PC-3 (cell line): ENCODE data around the gene NAP1L1. TPM values are rescaled to one million over a fixed set of nuclear protein-coding genes. Genes with fewer than 3 reads are reported as not detected.

Experiments
- ATAC-seq: fragments of 200-7000 bp; cut with Tn5 transposase; 2 replicates; pipeline ENCODE4 v1.9.1; 2020; ENCODE audit warnings: mild to moderate bottlenecking, moderate library complexity
- BruUV-seq: library from RNA; stranded (reverse); fragments of 400-500 nt; replicated peaks from 2 replicates; lab custom pipeline; 2021; lab: Mats Ljungman, UMichigan
- CTCF ChIA-PET: fragments of 300-600 bp; sonication (Branson Sonifier 250); formaldehyde crosslinking; loops from one replicate; lab custom pipeline; 2022; ENCODE audit warnings: antibody characterized with exemption; lab: Charles Lee
- POLR2A ChIA-PET: fragments of 300-600 bp; sonication (Branson Sonifier 250); formaldehyde crosslinking; loops from one replicate; lab custom pipeline; 2022; ENCODE audit warnings: antibody characterized with exemption; ENCODE audit not compliant: unreplicated experiment; lab: Charles Lee
- DNase-seq: peaks from one replicate; pipeline ENCODE4 v3.0.0-alpha.2; 2015
- H2AFZ ChIP-seq: fragments of 300-600 bp; sonication (generic); 2 replicates; pipeline ENCODE4 v1.6.0; 2016; ENCODE audit warnings: antibody characterized with exemption, low read length
- H3F3A ChIP-seq: fragments of 300-600 bp; sonication (generic); one replicate; pipeline ENCODE4 v1.6.0; 2017; ENCODE audit warnings: antibody characterized with exemption, low read length, control low read depth, mild to moderate bottlenecking; ENCODE audit not compliant: unreplicated experiment
- H3K27ac ChIP-seq: fragments of 300-600 bp; sonication (generic); 2 replicates; pipeline ENCODE4 v1.5.1; 2016; ENCODE audit warnings: mild to moderate bottlenecking, low read length
- H3K27me3 ChIP-seq: fragments of 300-600 bp; sonication (generic); 2 replicates; pipeline ENCODE4 v1.6.1; 2016; ENCODE audit warnings: low read length, mixed read lengths
- H3K36me3 ChIP-seq: fragments of 300-600 bp; sonication (generic); 2 replicates; pipeline ENCODE4 v1.6.1; 2016; ENCODE audit warnings: low read depth, mixed run types, low read length, mixed read lengths
- H3K4me1 ChIP-seq: fragments of 300-600 bp; sonication (generic); 2 replicates; pipeline ENCODE4 v1.5.1; 2016; ENCODE audit warnings: low read length; ENCODE audit not compliant: insufficient read depth
- H3K4me2 ChIP-seq: fragments of 300-600 bp; sonication (generic); 2 replicates; pipeline ENCODE4 v1.6.0; 2016; ENCODE audit warnings: low read length
- H3K4me3 ChIP-seq: fragments of 300-600 bp; sonication (generic); 2 replicates; pipeline ENCODE4 v1.5.1; 2016; ENCODE audit warnings: mild to moderate bottlenecking, low read length, mixed read lengths
- H3K79me2 ChIP-seq: fragments of 300-600 bp; sonication (generic); 2 replicates; pipeline ENCODE4 v1.6.1; 2017; ENCODE audit warnings: low read length, mixed read lengths
- H3K9ac ChIP-seq: fragments of 300-600 bp; sonication (generic); 2 replicates; pipeline ENCODE4 v1.6.0; 2016; ENCODE audit warnings: mild to moderate bottlenecking, low read length
- H3K9me2 ChIP-seq: fragments of 300-600 bp; sonication (generic); replicated peaks from 2 replicates; pipeline ENCODE4 v1.6.1; 2016; ENCODE audit warnings: mixed run types, low read length, mixed read lengths
- H3K9me3 ChIP-seq: fragments of 300-600 bp; sonication (generic); 2 replicates; pipeline ENCODE4 v1.6.1; 2016; ENCODE audit warnings: low read length, mixed read lengths
- H4K20me1 ChIP-seq: fragments of 300-600 bp; sonication (generic); 2 replicates; pipeline ENCODE4 v1.6.1; 2016; ENCODE audit warnings: low read length, mixed read lengths
- EZH2 ChIP-seq: fragments of 300-600 bp; sonication (generic); IDR thresholded peaks from one replicate; pipeline ENCODE4 v1.6.1; 2017; ENCODE audit warnings: antibody characterized with exemption, mild to moderate bottlenecking, low read length; ENCODE audit not compliant: unreplicated experiment
- EZH2phosphoT487 ChIP-seq: fragments of 300-600 bp; sonication (generic); IDR thresholded peaks from 2 replicates; pipeline ENCODE4 v1.6.1; 2018; ENCODE audit warnings: mild to moderate bottlenecking, antibody characterized with exemption, low read length, borderline replicate concordance
- intact Hi-C: fragments of 100-400 bp; cut with micrococcal nuclease; formaldehyde crosslinking; loops from 2 replicates; pipeline ENCODE4 v1.9.0; 2023
- total RNA-seq: library from RNA; depleted of rRNA; stranded (reverse); fragments of >200 nt; gene quantifications from 2 replicates; pipeline ENCODE4 v1.2.3, GENCODE V29; 2014
- TF ChIP-seq, protein P1 (sequence below): fragments of 300-600 bp; sonication (generic); conservative IDR thresholded peaks from 2 replicates; pipeline ENCODE4 v1.5.1; 2017; ENCODE audit warnings: antibody characterized with exemption, low read depth, mild to moderate bottlenecking, low read length

NAP1L1 gene
- total RNA-seq, 1 experiment from 2014 or later = 200 TPM

DNA sequence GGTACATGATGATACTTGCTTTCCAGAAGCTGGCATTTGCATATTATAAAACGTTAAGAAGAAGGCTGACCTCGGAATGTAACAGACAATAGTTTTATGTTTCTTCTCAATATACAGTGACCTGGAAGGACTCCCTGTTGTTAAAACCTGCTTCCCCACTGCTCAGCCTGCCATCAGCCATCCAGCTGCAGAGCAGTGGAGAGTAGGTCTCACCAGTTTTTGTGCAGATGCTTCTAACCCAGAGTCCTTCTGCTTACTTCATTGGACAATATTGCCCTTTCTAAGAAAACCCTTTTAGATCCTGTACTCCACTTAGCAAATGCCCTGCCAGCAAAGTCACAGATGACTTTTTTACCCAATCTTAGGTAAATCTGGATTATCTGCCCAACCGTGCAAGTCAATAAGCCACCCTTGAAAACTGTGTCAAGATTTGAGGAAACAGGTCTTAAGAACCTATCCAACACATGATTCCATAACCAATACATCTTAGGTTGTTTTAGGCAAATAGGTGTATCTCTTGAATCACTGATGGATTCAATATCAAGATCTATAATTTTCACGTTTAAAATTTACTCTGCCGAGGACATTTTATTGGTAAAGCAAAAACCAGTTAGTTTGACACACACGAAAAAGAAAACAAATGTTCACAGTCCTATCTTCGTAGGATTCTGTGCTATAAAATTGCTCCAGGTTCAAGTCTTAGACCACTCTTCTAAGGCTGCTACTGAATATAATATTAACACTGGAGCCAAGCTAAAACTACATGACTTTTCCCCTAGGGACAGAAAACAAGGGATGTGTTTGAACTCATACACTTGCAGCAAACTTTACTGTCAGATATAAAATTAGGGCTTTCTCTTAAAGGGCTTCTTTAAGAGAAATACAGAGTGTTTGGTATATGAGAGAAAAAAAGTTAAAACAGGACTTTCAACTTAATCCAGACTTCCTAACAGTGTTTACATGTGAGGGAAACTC is 58.6 kb downstream of the NAP1L1 start:
- ChIA-PET POLR2A (interaction anchor here (0.7 kb wide), 1 partner anchor 73 kb away, joined by 3 read pairs; no protein-coding TSS in a partner anchor), CTCF (interaction anchor here (0.5 to 0.7 kb wide), 4 partner anchors 22 to 466 kb away, joined by 3 to 4 read pairs (median 3); no protein-coding TSS in a partner anchor)
- no peak overlapping the region for H2AFZ ChIP-seq
- DNase-seq (peak; percentile 56), ATAC-seq (peak; percentile 16)
- H3K4me2 ChIP-seq = peak overlapping the region; percentile 93
- H3K36me3 ChIP-seq = peaks cover 32% of the 10 kb centered on the region
- H3K9ac ChIP-seq = 0 out of 2 replicates have a peak overlapping the region, but pooled peaks have one; percentile 6
- H3K9me2 ChIP-seq = no peaks in the 10 kb centered on the region
- intact Hi-C loops = loop anchor here (5.0 kb wide), 1 partner anchor 259 kb away; no protein-coding TSS in a partner anchor
- H3K9me3 ChIP-seq = no peaks in the 10 kb centered on the region
- BruUV-seq = no TSS peak
- peaks cover 46% of the 10 kb centered on the region for H3K79me2 ChIP-seq
- H3F3A ChIP-seq = peaks cover 67% of the 10 kb centered on the region
- H3K27ac ChIP-seq = peak overlapping the region; percentile 94
- H3K27me3 ChIP-seq = no peaks in the 10 kb centered on the region
- H3K4me3 ChIP-seq = peak overlapping the region; percentile 97; the same call in 1 of the 2 replicates
- peaks cover 33% of the 10 kb centered on the region for H4K20me1 ChIP-seq
- peaks cover 55% of the 10 kb centered on the region for H3K4me1 ChIP-seq
- no peak for TF ChIP-seq EZH2phosphoT487
- TF ChIP-seq EZH2 = no peak
- TF ChIP-seq, protein P1, sequence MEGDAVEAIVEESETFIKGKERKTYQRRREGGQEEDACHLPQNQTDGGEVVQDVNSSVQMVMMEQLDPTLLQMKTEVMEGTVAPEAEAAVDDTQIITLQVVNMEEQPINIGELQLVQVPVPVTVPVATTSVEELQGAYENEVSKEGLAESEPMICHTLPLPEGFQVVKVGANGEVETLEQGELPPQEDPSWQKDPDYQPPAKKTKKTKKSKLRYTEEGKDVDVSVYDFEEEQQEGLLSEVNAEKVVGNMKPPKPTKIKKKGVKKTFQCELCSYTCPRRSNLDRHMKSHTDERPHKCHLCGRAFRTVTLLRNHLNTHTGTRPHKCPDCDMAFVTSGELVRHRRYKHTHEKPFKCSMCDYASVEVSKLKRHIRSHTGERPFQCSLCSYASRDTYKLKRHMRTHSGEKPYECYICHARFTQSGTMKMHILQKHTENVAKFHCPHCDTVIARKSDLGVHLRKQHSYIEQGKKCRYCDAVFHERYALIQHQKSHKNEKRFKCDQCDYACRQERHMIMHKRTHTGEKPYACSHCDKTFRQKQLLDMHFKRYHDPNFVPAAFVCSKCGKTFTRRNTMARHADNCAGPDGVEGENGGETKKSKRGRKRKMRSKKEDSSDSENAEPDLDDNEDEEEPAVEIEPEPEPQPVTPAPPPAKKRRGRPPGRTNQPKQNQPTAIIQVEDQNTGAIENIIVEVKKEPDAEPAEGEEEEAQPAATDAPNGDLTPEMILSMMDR = no peak

DNA sequence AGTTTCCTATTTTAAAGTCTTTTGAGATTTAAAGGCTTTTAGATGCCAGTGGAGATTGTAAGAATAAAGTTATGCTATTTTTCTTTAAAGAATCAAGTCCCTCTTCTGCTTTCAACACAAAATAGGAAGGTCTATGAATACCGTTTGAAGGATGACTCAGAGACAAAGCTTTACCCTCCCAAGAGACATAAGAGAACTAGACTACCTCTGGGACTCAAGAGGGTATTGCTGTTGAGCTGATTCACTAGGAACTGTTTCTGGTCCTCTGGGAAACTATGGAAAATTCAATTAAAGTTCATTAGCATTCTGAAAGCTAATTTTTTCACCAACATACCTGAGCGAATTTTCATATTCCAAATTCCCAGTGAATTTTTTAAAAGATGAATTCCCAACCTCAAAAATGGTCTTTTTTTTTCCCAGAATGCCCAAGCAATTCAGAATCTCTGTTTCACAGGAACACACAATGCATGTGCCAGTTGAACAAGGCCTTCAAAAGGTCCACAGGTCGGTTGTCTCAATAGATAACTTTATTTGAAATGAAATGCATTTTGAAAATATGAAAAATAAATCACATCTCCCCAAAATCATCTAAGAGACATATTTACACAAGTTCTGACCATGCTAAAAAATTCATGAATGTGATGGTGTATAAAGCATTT is 59.4 kb downstream of the NAP1L1 start:
- ChIA-PET POLR2A (interaction anchor here (0.7 kb wide), 1 partner anchor 73 kb away, joined by 3 read pairs; no protein-coding TSS in a partner anchor), CTCF (interaction anchor here (0.6 to 0.7 kb wide), 5 partner anchors 28 to 465 kb away, joined by 3 read pairs; no protein-coding TSS in a partner anchor)
- no peaks in the 10 kb centered on the region for H3K27me3 ChIP-seq
- peak overlapping the region; percentile 94 for H3K27ac ChIP-seq
- peak; percentile 18 for ATAC-seq
- peaks cover 24% of the 10 kb centered on the region for H3K36me3 ChIP-seq
- H3K4me2 ChIP-seq = peak overlapping the region; percentile 93; the same call in 1 of the 2 replicates
- 0 out of 2 replicates have a peak overlapping the region, but pooled peaks have one; percentile 3 for H3K9ac ChIP-seq
- H3F3A ChIP-seq = peaks cover 67% of the 10 kb centered on the region
- peaks cover 25% of the 10 kb centered on the region for H4K20me1 ChIP-seq
- H3K4me1 ChIP-seq = peaks cover 61% of the 10 kb centered on the region
- H2AFZ ChIP-seq = no peak overlapping the region
- H3K79me2 ChIP-seq = peaks cover 38% of the 10 kb centered on the region
- H3K4me3 ChIP-seq = no peak overlapping the region
- H3K9me2 ChIP-seq = no peaks in the 10 kb centered on the region
- BruUV-seq = no TSS peak
- DNase-seq = peak; percentile 71
- no peaks in the 10 kb centered on the region for H3K9me3 ChIP-seq
- intact Hi-C loops = loop anchor here (5.0 kb wide), 4 partner anchors 258 to 463 kb away; no protein-coding TSS in a partner anchor
- TF ChIP-seq EZH2 = no peak
- TF ChIP-seq, protein P1 = no peak
- TF ChIP-seq EZH2phosphoT487 = no peak
